GM12878 (cell line): ENCODE results near the gene BICC1. TPM values are rescaled to one million over a fixed set of nuclear protein-coding genes. Genes with fewer than 3 reads are reported as not detected.

Experiments
- ATAC-seq: fragments of 200-7000 bp; cut with Tn5 transposase; 3 replicates; pipeline ENCODE4 v1.9.1; 2020; ENCODE audit warnings: mild to moderate bottlenecking, moderate library complexity
- BruUV-seq: library from RNA; stranded (reverse); fragments of 400-500 nt; replicated peaks from 2 replicates; lab custom pipeline; 2021; lab: Mats Ljungman, UMichigan
- CTCF ChIA-PET: fragments of 300-600 bp; sonication (Branson Sonifier 250); formaldehyde crosslinking; extraction: SDS; loops from one replicate; lab custom pipeline; 2021; ENCODE audit warnings: inconsistent platforms; lab: Yijun Ruan, JAX
- POLR2A ChIA-PET: fragments of 350-600 bp; formaldehyde crosslinking; extraction: SDS; loops from one replicate; lab custom pipeline; 2021; ENCODE audit warnings: inconsistent platforms; lab: Charles Lee
- RAD21 ChIA-PET: fragments of 300-600 bp; sonication (Branson Sonifier 250); formaldehyde crosslinking; loops from one replicate; lab custom pipeline; 2023; ENCODE audit warnings: antibody characterized with exemption; ENCODE audit not compliant: unreplicated experiment; lab: Charles Lee
- SMC1A ChIA-PET: fragments of 300-600 bp; sonication (Branson Sonifier 250); formaldehyde crosslinking; loops from one replicate; lab custom pipeline; 2023; ENCODE audit not compliant: unreplicated experiment, uncharacterized antibody; lab: Charles Lee
- DNase-seq: peaks from one replicate; pipeline ENCODE4 v3.0.0-alpha.2; 2011; ENCODE audit warnings: low read depth, low spot score
- FAIRE-seq: peaks from 3 replicates; lab custom pipeline; 2011; peaks lifted over from hg19 to GRCh38; lab: Jason Lieb, UNC
- H2AFZ ChIP-seq: 2 replicates; pipeline ENCODE4 v1.6.0; 2011; ENCODE audit warnings: low read depth, low read length, control low read depth; ENCODE audit not compliant: control insufficient read depth
- H3K27ac ChIP-seq: 2 replicates; pipeline ENCODE4 v1.5.1; 2011; ENCODE audit warnings: control low read depth; ENCODE audit not compliant: control insufficient read depth, insufficient read depth
- H3K27me3 ChIP-seq, 2 experiments: replicated peaks in 1 of 2; 2 replicates each; pipeline versions ENCODE4 v1.6.0 to v1.6.1; 2011; ENCODE audit warnings: low read length in 1 of 2; ENCODE audit not compliant: control insufficient read depth in 2 of 2, insufficient read depth in 2 of 2
- H3K36me3 ChIP-seq, 2 experiments: 2 replicates each; pipeline ENCODE4 v1.5.1; 2011; ENCODE audit warnings: low read length in 1 of 2; ENCODE audit not compliant: control insufficient read depth in 2 of 2, insufficient read depth in 2 of 2
- H3K4me1 ChIP-seq: 2 replicates; pipeline ENCODE4 v1.6.1; 2011; ENCODE audit warnings: mild to moderate bottlenecking, low read length, moderate library complexity, mixed read lengths; ENCODE audit not compliant: control insufficient read depth, insufficient read depth
- H3K4me2 ChIP-seq: 2 replicates; pipeline ENCODE4 v1.6.0; 2011; ENCODE audit warnings: control low read depth; ENCODE audit not compliant: control insufficient read depth, insufficient read depth
- H3K4me3 ChIP-seq: fragments of 200-600 bp; sonication (generic); 2 replicates; pipeline ENCODE4 v1.5.1; 2016
- H3K79me2 ChIP-seq: 2 replicates; pipeline ENCODE4 v1.6.0; 2011; ENCODE audit warnings: low read length; ENCODE audit not compliant: control insufficient read depth, insufficient read depth
- H3K9ac ChIP-seq: 2 replicates; pipeline ENCODE4 v1.8.0; 2011; ENCODE audit warnings: low read length, control low read depth, mixed read lengths; ENCODE audit not compliant: control insufficient read depth, insufficient read depth
- H3K9me3 ChIP-seq: replicated peaks from 3 replicates; pipeline ENCODE4 v1.5.1; 2011; ENCODE audit warnings: mild to moderate bottlenecking, low read length; ENCODE audit not compliant: control insufficient read depth, insufficient read depth
- H4K20me1 ChIP-seq: 2 replicates; pipeline ENCODE4 v1.6.0; 2011; ENCODE audit not compliant: control insufficient read depth, insufficient read depth
- CHD1 ChIP-seq: IDR thresholded peaks from 2 replicates; pipeline ENCODE4 v1.6.1; 2012; ENCODE audit warnings: low read depth, low read length, improper control_type of control experiment
- ELK1 ChIP-seq: IDR thresholded peaks from 2 replicates; pipeline ENCODE4 v1.6.1; 2012; ENCODE audit warnings: low read depth, low read length, improper control_type of control experiment
- NRF1 ChIP-seq: conservative IDR thresholded peaks from 2 replicates; pipeline ENCODE4 v1.6.1; 2011; ENCODE audit warnings: mild to moderate bottlenecking, low read depth, low read length, improper control_type of control experiment
- RAD21 ChIP-seq: IDR thresholded peaks from 2 replicates; pipeline ENCODE4 v1.6.1; 2011; ENCODE audit warnings: mild to moderate bottlenecking, low read depth, low read length, moderate library complexity; ENCODE audit not compliant: insufficient read depth
- REST ChIP-seq: IDR thresholded peaks from 2 replicates; pipeline ENCODE4 v1.6.1; 2012; ENCODE audit warnings: mild to moderate bottlenecking, low read depth, low read length
- SKIL ChIP-seq: fragments of 450-650 bp; IDR thresholded peaks from 2 replicates; pipeline ENCODE4 v1.6.1; 2017; ENCODE audit warnings: mild to moderate bottlenecking, low read depth, inconsistent platforms; ENCODE audit not compliant: poor library complexity, severe bottlenecking
- WGBS: methylation state at CpG from one replicate; pipeline ENCODE4 v1.1.6; 2016; ENCODE audit warnings: low lambda C conversion rate; ENCODE audit not compliant: insufficient replicate concordance, insufficient coverage; ENCODE audit errors: missing lambda C conversion rate; 5-methylcytosine and 5-hydroxymethylcytosine counted together
- in situ Hi-C: fragments of 300-500 bp; cut with MboI; formaldehyde crosslinking; loops from 9 replicates; pipeline ENCODE4 v1.14.3; 2018; ENCODE audit warnings: mixed read lengths
- intact Hi-C: fragments of 100-400 bp; cut with micrococcal nuclease; formaldehyde crosslinking; loops from one replicate; pipeline ENCODE4 v1.14.2; 2022; ENCODE audit not compliant: unreplicated experiment
- polyA plus RNA-seq, 11 experiments: library from polyadenylated mRNA; depleted of rRNA in 4 of 11; unstranded in 6 of 11; stranded (reverse) in 5 of 11; fragments of >200 nt; fragmentation: Nextera tagmentation in 4 of 11; fragmentation: Illumina TruSeq in 1 of 11; extraction: Ambion mirVana in 4 of 11; extraction: Trizol in 1 of 11; gene quantifications; 1 replicate in 1 of 11; 2 replicates in 10 of 11; pipeline versions ENCODE4 v1.2.1 to v1.2.3, GENCODE V29; 2011 to 2016; ENCODE audit warnings: inconsistent platforms in 2 of 11, missing spikeins in 2 of 11, low read depth in 1 of 11
- total RNA-seq, 4 experiments: library from RNA; depleted of rRNA in 3 of 4; stranded (reverse); fragments of >200 nt in 3 of 4; fragmentation: Illumina TruSeq in 1 of 4; extraction: Trizol in 1 of 4; gene quantifications; 2 replicates each; pipeline versions ENCODE4 v1.2.1 to v1.2.3, GENCODE V29; 2013 to 2021
- TF ChIP-seq, protein P1 (sequence below): fragments of 450-650 bp; IDR thresholded peaks from 2 replicates; pipeline ENCODE4 v1.6.1; 2016; ENCODE audit warnings: mild to moderate bottlenecking

Gene BICC1
- total and polyA plus RNA-seq, 10 of the 15 experiments (the other 5 are each of a cell fraction or from before 2014, with no cell fraction given) = 0.01 to 0.10 (median 0.04) TPM; not detected in 5

DNA sequence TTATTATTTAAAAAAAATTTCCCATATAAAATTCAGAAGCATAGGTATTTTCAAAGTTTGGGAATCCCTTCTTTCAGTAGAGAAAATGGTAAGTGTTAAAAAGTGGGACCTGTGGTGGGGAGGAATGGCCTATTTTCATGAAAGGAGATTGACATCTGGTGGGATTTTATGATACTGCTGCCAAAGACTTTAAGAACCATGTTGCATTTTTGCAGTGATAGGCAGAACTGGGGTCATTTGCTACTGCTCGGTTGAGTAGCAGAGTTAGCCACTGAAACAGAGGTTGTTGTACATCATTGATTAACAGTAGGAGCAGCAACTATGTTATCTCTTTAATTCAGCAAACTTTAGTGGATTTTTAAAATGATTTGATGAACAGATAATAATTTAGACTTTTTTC is 4.4 kb downstream of the BICC1 start:
- Histone ChIP-seq H3K4me1 (no peaks in the 10 kb centered on the region), H3K9me3 (no peaks in the 10 kb centered on the region), H3K9ac (no peak overlapping the region), H3K79me2 (no peaks in the 10 kb centered on the region), H3K4me3 (no peak overlapping the region), H3K36me3 (no peaks in the 10 kb centered on the region), H2AFZ (no peak overlapping the region), H3K27me3 (peaks cover 5 to 6% of the 10 kb centered on the region in 2 experiments; a peak in 3 of 4 replicates), H3K4me2 (no peak overlapping the region), H3K27ac (no peak overlapping the region), H4K20me1 (no peaks in the 10 kb centered on the region)
- 58% methylated on average over 1 of the region's 1 CpG for WGBS
- ChIA-PET CTCF (interaction anchor here (1.9 kb wide), 1 partner anchor 13 kb away, joined by 7 read pairs; no protein-coding TSS in a partner anchor), RAD21 (no interaction called here), SMC1A (interaction anchor here (0.8 to 1.4 kb wide), 4 partner anchors 12 to 19 kb away, joined by 3 to 6 read pairs (median 4); no protein-coding TSS in a partner anchor), POLR2A (no interaction called here)
- in situ Hi-C loops (no loop called here), intact Hi-C loops (no loop called here)
- no peak for FAIRE-seq
- no peak for TF ChIP-seq NRF1
- TF ChIP-seq, protein P1, sequence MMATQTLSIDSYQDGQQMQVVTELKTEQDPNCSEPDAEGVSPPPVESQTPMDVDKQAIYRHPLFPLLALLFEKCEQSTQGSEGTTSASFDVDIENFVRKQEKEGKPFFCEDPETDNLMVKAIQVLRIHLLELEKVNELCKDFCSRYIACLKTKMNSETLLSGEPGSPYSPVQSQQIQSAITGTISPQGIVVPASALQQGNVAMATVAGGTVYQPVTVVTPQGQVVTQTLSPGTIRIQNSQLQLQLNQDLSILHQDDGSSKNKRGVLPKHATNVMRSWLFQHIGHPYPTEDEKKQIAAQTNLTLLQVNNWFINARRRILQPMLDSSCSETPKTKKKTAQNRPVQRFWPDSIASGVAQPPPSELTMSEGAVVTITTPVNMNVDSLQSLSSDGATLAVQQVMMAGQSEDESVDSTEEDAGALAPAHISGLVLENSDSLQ = no peak
- TF ChIP-seq CHD1 = no peak
- TF ChIP-seq ELK1 = no peak
- no peak for TF ChIP-seq REST
- TF ChIP-seq SKIL = no peak
- TF ChIP-seq RAD21 = no peak
- no peak for ATAC-seq
- DNase-seq = no peak
- BruUV-seq = no TSS peak
